Liver (tissue), 3 donors: ENCODE results near the gene DHX30.
A peak's percentile ranks its signal among the peaks of the same experiment; 100 is the strongest.
"Not testable (repeated sequence)": the region's sequence is repeated elsewhere in the genome, so short reads cannot be mapped to it uniquely, and the experiment has no call there.

Experiments used
- ATF3 ChIP-seq: IDR thresholded peaks from 2 replicates; pipeline ENCODE4 v1.6.1; 2016; ENCODE audit warnings: antibody characterized with exemption
- CTCF ChIP-seq: fragments of 150-350 bp; IDR thresholded peaks from 2 replicates; pipeline ENCODE4 v1.5.1; 2017; ENCODE audit warnings: improper control_type of control experiment, low read depth, low read length; ENCODE audit not compliant: missing input control
- EGR1 ChIP-seq, 2 donors: IDR thresholded peaks; 2 replicates each; pipeline ENCODE4 v1.6.1; 2016 to 2018; ENCODE audit warnings: antibody characterized with exemption in 2 of 2, low read depth in 2 of 2
- JUND ChIP-seq, 2 donors: IDR thresholded peaks; 2 replicates each; pipeline ENCODE4 v1.6.1; 2016; ENCODE audit warnings: antibody characterized with exemption in 2 of 2
- MAX ChIP-seq: IDR thresholded peaks from 2 replicates; pipeline ENCODE4 v1.6.1; 2016; ENCODE audit warnings: antibody characterized with exemption
- NR2F2 ChIP-seq: IDR thresholded peaks from 2 replicates; pipeline ENCODE4 v1.6.1; 2016; ENCODE audit warnings: antibody characterized with exemption
- RAD21 ChIP-seq, 2 donors: IDR thresholded peaks; 2 replicates each; pipeline ENCODE4 v1.6.1; 2016; ENCODE audit warnings: antibody characterized with exemption in 2 of 2, mild to moderate bottlenecking in 2 of 2
- REST ChIP-seq: IDR thresholded peaks from 2 replicates; pipeline ENCODE4 v1.6.1; 2016; ENCODE audit warnings: antibody characterized with exemption, mild to moderate bottlenecking
- RXRA ChIP-seq, 2 donors: IDR thresholded peaks; 2 replicates each; pipeline ENCODE4 v1.6.1; 2017 to 2018; ENCODE audit warnings: antibody characterized with exemption in 2 of 2, mild to moderate bottlenecking in 1 of 2
- SP1 ChIP-seq: IDR thresholded peaks from 2 replicates; pipeline ENCODE4 v1.6.1; 2018; ENCODE audit warnings: antibody characterized with exemption, mild to moderate bottlenecking
- TAF1 ChIP-seq: conservative IDR thresholded peaks from 2 replicates; pipeline ENCODE4 v1.6.1; 2016; ENCODE audit warnings: antibody characterized with exemption, mild to moderate bottlenecking
- YY1 ChIP-seq: IDR thresholded peaks from 2 replicates; pipeline ENCODE4 v1.6.1; 2016; ENCODE audit warnings: antibody characterized with exemption, mild to moderate bottlenecking
- ZBTB33 ChIP-seq: IDR thresholded peaks from 2 replicates; pipeline ENCODE4 v1.6.1; 2016; ENCODE audit warnings: antibody characterized with exemption
- donor health status: healthy.
- donor health status: healthy.

GRCh38 chr3:47760207-47760606 is 42.7 kb upstream of the DHX30 start:
- TF ChIP-seq RXRA (IDR thresholded peaks at IDR 0.05) (peak; percentile 57 to 72), SP1 (peak; percentile 18)
- not testable (repeated sequence) for TF ChIP-seq CTCF; REST; TAF1; JUND (IDR thresholded peaks at IDR 0.05); MAX; NR2F2; ZBTB33; EGR1 (IDR thresholded peaks at IDR 0.05; ENCODE audit: low read depth in 2 of 2); RAD21 (IDR thresholded peaks at IDR 0.05); ATF3; YY1
